WTC11 (cell line): Measurements from ENCODE around the gene TMEM135.

Experiments used
- ATF2 ChIP-seq: sonication (generic); formaldehyde crosslinking; IDR thresholded peaks from 2 replicates; pipeline ENCODE4 v1.8.1; 2022; ENCODE audit warnings: low read depth, missing genetic modification reagents, borderline replicate concordance
- CTCF ChIP-seq: fragments of 200-600 bp; IDR thresholded peaks from 2 replicates; pipeline ENCODE4 v1.8.0; 2022; ENCODE audit warnings: antibody characterized with exemption
- JUN ChIP-seq: sonication (generic); formaldehyde crosslinking; IDR thresholded peaks from 2 replicates; pipeline ENCODE4 v1.8.0; 2023; ENCODE audit warnings: mild to moderate bottlenecking, missing genetic modification reagents
- NR1H2 ChIP-seq: sonication (generic); formaldehyde crosslinking; IDR thresholded peaks from 2 replicates; pipeline ENCODE4 v1.9.0; 2021; ENCODE audit warnings: mild to moderate bottlenecking, moderate library complexity, missing genetic modification reagents
- STAT6 ChIP-seq: sonication (generic); formaldehyde crosslinking; conservative IDR thresholded peaks from 2 replicates; pipeline ENCODE4 v1.8.1; 2023; ENCODE audit warnings: mild to moderate bottlenecking, low read depth, missing genetic modification reagents, moderate library complexity
- TEAD4 ChIP-seq: sonication (generic); formaldehyde crosslinking; IDR thresholded peaks from 2 replicates; pipeline ENCODE4 v1.8.0; 2022; ENCODE audit warnings: mild to moderate bottlenecking, missing genetic modification reagents
- ZNF532 ChIP-seq: fragments of 250-450 bp; sonication (Bioruptor Pico); IDR thresholded peaks from 2 replicates; pipeline ENCODE4 v1.9.0; 2021; ENCODE audit warnings: mild to moderate bottlenecking, borderline replicate concordance
- TF ChIP-seq, protein P1 (sequence below): sonication (generic); formaldehyde crosslinking; IDR thresholded peaks from 2 replicates; pipeline ENCODE4 v1.8.0; 2022; ENCODE audit warnings: mild to moderate bottlenecking, missing genetic modification reagents
- TF ChIP-seq, protein P2 (sequence below): sonication (generic); formaldehyde crosslinking; IDR thresholded peaks from 2 replicates; pipeline ENCODE4 v1.8.1; 2023; ENCODE audit warnings: mild to moderate bottlenecking, moderate library complexity, missing genetic modification reagents
- TF ChIP-seq, protein P3 (sequence below): fragments of 250-450 bp; sonication (Bioruptor Pico); IDR thresholded peaks from 2 replicates; pipeline ENCODE4 v1.8.0; 2021; ENCODE audit warnings: mild to moderate bottlenecking
- TF ChIP-seq, protein P4 (sequence below): sonication (generic); formaldehyde crosslinking; IDR thresholded peaks from 2 replicates; pipeline ENCODE4 v1.8.0; 2023; ENCODE audit warnings: missing genetic modification reagents, mild to moderate bottlenecking, borderline replicate concordance

- TF ChIP-seq JUN (no peak), ATF2 (CRISPR knock-in tag) (no peak), ZNF532 (CRISPR knock-in tag) (no peak), CTCF (no peak), TEAD4 (no peak), NR1H2 (CRISPR knock-in tag) (no peak), STAT6 (no peak)
- TF ChIP-seq, protein P1, sequence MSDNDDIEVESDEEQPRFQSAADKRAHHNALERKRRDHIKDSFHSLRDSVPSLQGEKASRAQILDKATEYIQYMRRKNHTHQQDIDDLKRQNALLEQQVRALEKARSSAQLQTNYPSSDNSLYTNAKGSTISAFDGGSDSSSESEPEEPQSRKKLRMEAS: no peak
- TF ChIP-seq, protein P2, sequence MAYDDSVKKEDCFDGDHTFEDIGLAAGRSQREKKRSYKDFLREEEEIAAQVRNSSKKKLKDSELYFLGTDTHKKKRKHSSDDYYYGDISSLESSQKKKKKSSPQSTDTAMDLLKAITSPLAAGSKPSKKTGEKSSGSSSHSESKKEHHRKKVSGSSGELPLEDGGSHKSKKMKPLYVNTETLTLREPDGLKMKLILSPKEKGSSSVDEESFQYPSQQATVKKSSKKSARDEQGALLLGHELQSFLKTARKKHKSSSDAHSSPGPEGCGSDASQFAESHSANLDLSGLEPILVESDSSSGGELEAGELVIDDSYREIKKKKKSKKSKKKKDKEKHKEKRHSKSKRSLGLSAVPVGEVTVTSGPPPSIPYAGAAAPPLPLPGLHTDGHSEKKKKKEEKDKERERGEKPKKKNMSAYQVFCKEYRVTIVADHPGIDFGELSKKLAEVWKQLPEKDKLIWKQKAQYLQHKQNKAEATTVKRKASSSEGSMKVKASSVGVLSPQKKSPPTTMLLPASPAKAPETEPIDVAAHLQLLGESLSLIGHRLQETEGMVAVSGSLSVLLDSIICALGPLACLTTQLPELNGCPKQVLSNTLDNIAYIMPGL (CRISPR knock-in tag): no peak
- TF ChIP-seq, protein P3, sequence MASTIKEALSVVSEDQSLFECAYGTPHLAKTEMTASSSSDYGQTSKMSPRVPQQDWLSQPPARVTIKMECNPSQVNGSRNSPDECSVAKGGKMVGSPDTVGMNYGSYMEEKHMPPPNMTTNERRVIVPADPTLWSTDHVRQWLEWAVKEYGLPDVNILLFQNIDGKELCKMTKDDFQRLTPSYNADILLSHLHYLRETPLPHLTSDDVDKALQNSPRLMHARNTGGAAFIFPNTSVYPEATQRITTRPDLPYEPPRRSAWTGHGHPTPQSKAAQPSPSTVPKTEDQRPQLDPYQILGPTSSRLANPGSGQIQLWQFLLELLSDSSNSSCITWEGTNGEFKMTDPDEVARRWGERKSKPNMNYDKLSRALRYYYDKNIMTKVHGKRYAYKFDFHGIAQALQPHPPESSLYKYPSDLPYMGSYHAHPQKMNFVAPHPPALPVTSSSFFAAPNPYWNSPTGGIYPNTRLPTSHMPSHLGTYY (CRISPR knock-in tag): no peak
- TF ChIP-seq, protein P4, sequence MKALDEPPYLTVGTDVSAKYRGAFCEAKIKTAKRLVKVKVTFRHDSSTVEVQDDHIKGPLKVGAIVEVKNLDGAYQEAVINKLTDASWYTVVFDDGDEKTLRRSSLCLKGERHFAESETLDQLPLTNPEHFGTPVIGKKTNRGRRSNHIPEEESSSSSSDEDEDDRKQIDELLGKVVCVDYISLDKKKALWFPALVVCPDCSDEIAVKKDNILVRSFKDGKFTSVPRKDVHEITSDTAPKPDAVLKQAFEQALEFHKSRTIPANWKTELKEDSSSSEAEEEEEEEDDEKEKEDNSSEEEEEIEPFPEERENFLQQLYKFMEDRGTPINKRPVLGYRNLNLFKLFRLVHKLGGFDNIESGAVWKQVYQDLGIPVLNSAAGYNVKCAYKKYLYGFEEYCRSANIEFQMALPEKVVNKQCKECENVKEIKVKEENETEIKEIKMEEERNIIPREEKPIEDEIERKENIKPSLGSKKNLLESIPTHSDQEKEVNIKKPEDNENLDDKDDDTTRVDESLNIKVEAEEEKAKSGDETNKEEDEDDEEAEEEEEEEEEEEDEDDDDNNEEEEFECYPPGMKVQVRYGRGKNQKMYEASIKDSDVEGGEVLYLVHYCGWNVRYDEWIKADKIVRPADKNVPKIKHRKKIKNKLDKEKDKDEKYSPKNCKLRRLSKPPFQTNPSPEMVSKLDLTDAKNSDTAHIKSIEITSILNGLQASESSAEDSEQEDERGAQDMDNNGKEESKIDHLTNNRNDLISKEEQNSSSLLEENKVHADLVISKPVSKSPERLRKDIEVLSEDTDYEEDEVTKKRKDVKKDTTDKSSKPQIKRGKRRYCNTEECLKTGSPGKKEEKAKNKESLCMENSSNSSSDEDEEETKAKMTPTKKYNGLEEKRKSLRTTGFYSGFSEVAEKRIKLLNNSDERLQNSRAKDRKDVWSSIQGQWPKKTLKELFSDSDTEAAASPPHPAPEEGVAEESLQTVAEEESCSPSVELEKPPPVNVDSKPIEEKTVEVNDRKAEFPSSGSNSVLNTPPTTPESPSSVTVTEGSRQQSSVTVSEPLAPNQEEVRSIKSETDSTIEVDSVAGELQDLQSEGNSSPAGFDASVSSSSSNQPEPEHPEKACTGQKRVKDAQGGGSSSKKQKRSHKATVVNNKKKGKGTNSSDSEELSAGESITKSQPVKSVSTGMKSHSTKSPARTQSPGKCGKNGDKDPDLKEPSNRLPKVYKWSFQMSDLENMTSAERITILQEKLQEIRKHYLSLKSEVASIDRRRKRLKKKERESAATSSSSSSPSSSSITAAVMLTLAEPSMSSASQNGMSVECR (CRISPR knock-in tag): no peak
Observed at GRCh38 chr11:87116185-87116584, 78.5 kb downstream of the TMEM135 start.
